Medulla oblongata (tissue), 1 donor: ENCODE results near the gene FAXC.

Source experiments
- DNase-seq: peaks from one replicate; pipeline ENCODE4 v3.0.0-alpha.2; 2015; ENCODE audit errors: extremely low spot score

Gene FAXC

GRCh38 chr6:99349171-99350141, at the start of gene FAXC:
FAXC (minus strand) TSS chr6:99349674; CDS start chr6:99349372, 302 bp downstream.
- peak; percentile 28 for DNase-seq

GRCh38 chr6:99397287-99397686, 47.8 kb upstream of the FAXC start:
- DNase-seq: no peak

- DNase-seq: peak; percentile 77
These were observed 44.4 kb upstream of the FAXC start, which contains the start of gene COQ3 for GRCh38 chr6:99393698-99394531. COQ3 (minus strand) TSS chr6:99394195; CDS start chr6:99394179, 16 bp downstream.

GRCh38 chr6:99393366-99393697, 43.9 kb upstream of the FAXC start:
- no peak for DNase-seq

- DNase-seq: no peak
These were observed 41.4 kb upstream of the FAXC start for GRCh38 chr6:99390896-99391295.

- DNase-seq: no peak
These were observed 35.0 kb upstream of the FAXC start for GRCh38 chr6:99384507-99384906.

GRCh38 chr6:99378636-99379035, 29.2 kb upstream of the FAXC start:
- DNase-seq: no peak

- no peak for DNase-seq
These were observed 20.1 kb upstream of the FAXC start for GRCh38 chr6:99369533-99369932.

GRCh38 chr6:99366852-99367251, 17.4 kb upstream of the FAXC start:
- no peak for DNase-seq

GRCh38 chr6:99364026-99364425, 14.6 kb upstream of the FAXC start:
- DNase-seq: no peak

- no peak for DNase-seq
These were observed 13.3 kb upstream of the FAXC start for GRCh38 chr6:99362678-99363268.

GRCh38 chr6:99359800-99360199, 10.3 kb upstream of the FAXC start:
- DNase-seq: no peak

- no peak for DNase-seq
These were observed 7.2 kb upstream of the FAXC start for GRCh38 chr6:99356641-99357040.

GRCh38 chr6:99354983-99355382, 5.5 kb upstream of the FAXC start:
- no peak for DNase-seq

GRCh38 chr6:99353126-99353525, 3.7 kb upstream of the FAXC start:
- DNase-seq: no peak

GRCh38 chr6:99350573-99350972, 1.1 kb upstream of the FAXC start:
- DNase-seq: no peak

GRCh38 chr6:99348288-99349170, 945 bp downstream of the FAXC start:
- no peak for DNase-seq

- no peak for DNase-seq
These were observed 1.7 kb downstream of the FAXC start for GRCh38 chr6:99347804-99348203.

GRCh38 chr6:99346595-99346994, 2.9 kb downstream of the FAXC start:
- DNase-seq: no peak

GRCh38 chr6:99345164-99345563, 4.3 kb downstream of the FAXC start:
- no peak for DNase-seq

- no peak for DNase-seq
These were observed 5.2 kb downstream of the FAXC start for GRCh38 chr6:99344289-99344688.
